Ovary (tissue), 9 donors: ENCODE data around the gene LCE3A. TPM values are rescaled to one million over a fixed set of nuclear protein-coding genes. Genes with fewer than 3 reads are reported as not detected.
"Not testable (repeated sequence)": the region's sequence is repeated elsewhere in the genome, so short reads cannot be mapped to it uniquely, and the experiment has no call there.

ENCODE experiments used
- DNase-seq, 5 donors: peaks; one replicate each; pipeline ENCODE4 v3.0.0-alpha.2; 2019 to 2020
- H3K27ac ChIP-seq, 2 donors: fragments of 200-600 bp; one replicate each; pipeline versions ENCODE4 v1.5.1 to v1.8.0; 2019 to 2022
- H3K27me3 ChIP-seq: fragments of 200-600 bp; one replicate; pipeline ENCODE4 v1.8.0; 2022
- H3K36me3 ChIP-seq: fragments of 200-600 bp; sonication (generic); one replicate; pipeline ENCODE4 v1.5.1; 2019
- H3K4me1 ChIP-seq: one replicate; pipeline ENCODE4 v1.8.1; 2013; ENCODE audit warnings: mild to moderate bottlenecking, moderate library complexity; ENCODE audit not compliant: insufficient read depth
- H3K4me3 ChIP-seq: fragments of 200-600 bp; sonication (generic); one replicate; pipeline ENCODE4 v1.5.1; 2017
- H3K9me3 ChIP-seq, 2 donors: fragments of 200-600 bp in 1 of 2; sonication (generic) in 1 of 2; one replicate each; pipeline versions ENCODE4 v1.5.1 to v1.8.1; 2013 to 2019; ENCODE audit warnings: mild to moderate bottlenecking in 1 of 2, moderate library complexity in 1 of 2
- EP300 ChIP-seq: sonication (generic); formaldehyde crosslinking; IDR thresholded peaks from one replicate; pipeline ENCODE4 v1.6.1; 2017; ENCODE audit warnings: antibody characterized with exemption
- POLR2A ChIP-seq: fragments of 450-650 bp; IDR thresholded peaks from one replicate; pipeline ENCODE4 v1.6.1; 2017; ENCODE audit warnings: antibody characterized with exemption, mild to moderate bottlenecking, moderate library complexity
- WGBS, 3 donors: extraction: QIAGEN DNeasy Blood & Tissue Kit in 1 of 3; methylation state at CpG; one replicate each; pipeline versions ENCODE4 v1.1.5 to v1.1.7; 2013 to 2017; 5-methylcytosine and 5-hydroxymethylcytosine counted together
- intact Hi-C, 4 donors: fragments of 100-400 bp; cut with DNase I; formaldehyde crosslinking; loops; one replicate each; pipeline versions ENCODE4 v1.11.0 to v1.15.1; 2022 to 2023
- polyA plus RNA-seq, 2 donors: library from polyadenylated mRNA; stranded (reverse); fragments of 200-250 nt in 1 of 2; fragments of 350-450 nt in 1 of 2; fragmentation: Illumina TruSeq in 1 of 2; extraction: RNeasy Lipid Tissue Mini Kit (QIAGEN cat#74804) in 1 of 2; gene quantifications; one replicate each; pipeline ENCODE4 v1.2.3, GENCODE V29; 2013 to 2014
- small RNA-seq: library from RNA; depleted of rRNA; stranded (forward); fragments of <200 nt; gene quantifications from one replicate; pipeline ENCODE3, GENCODE V24; 2016
- total RNA-seq, 7 donors: library from RNA; depleted of rRNA in 2 of 7; stranded (reverse); fragments of >200 nt in 2 of 7; fragmentation: NEBNext Ultra II Directional in 3 of 7; extraction: Animal tissue kit (Norgen Biotek cat#: 25700) in 3 of 7; gene quantifications; one replicate each; pipeline versions ENCODE4 v1.1.0 to v1.2.4, GENCODE V29; 2016 to 2023
- TF ChIP-seq, protein P1 (sequence below), 3 donors: fragments of 450-650 bp in 2 of 3; fragments of 200-600 bp in 1 of 3; IDR thresholded peaks; one replicate each; pipeline versions ENCODE4 v1.5.1 to v1.8.0; 2016 to 2022; ENCODE audit warnings: antibody characterized with exemption in 3 of 3, mild to moderate bottlenecking in 1 of 3
- donor health status: DM: no; HTN: no; CAD: no; lungs with moderate emphysema.
- donor health status: DM: no; HTN: no; CAD: no.
- donor health status: Bipolar disorder and iron deficiency.
- donor health status: DM: yes; HTN: yes; CAD: no.
- donor health status: DM: no; HTN: no; CAD: no.
- donor health status: DM: yes; HTN: yes; CAD: no.

LCE3A gene
- total and polyA plus RNA-seq, 9 donors, result not detected

DNA sequence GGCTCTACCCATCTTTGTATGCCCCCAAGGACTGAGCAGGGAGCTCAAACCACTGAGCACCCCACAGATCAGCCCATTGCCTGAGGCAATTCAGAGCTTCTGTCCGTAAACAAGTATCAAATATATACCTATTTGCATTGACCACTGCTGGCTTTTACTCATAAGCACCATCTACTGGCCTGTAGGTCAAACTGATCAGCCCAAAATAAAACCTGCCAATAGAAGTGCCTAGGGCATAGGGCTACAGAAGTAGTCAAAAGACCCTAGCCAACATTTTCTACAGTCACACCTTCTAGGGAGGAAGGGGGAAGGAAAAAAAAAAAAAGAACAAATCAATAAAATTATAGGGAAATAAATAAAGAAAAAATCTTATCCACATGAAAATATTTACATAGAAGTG, 37.3 kb downstream of the LCE3A start:
- WGBS, 3 donors, result 44% methylated on average over 1 of the region's 1 CpG; no CpG with 5 or more reads in 2 of the 3 donors
- no peaks in the 10 kb centered on the region for H3K4me1 ChIP-seq
- no peaks in the 10 kb centered on the region for H3K36me3 ChIP-seq
- intact Hi-C loops, result no loop called here
- no peaks in the 10 kb centered on the region for H3K27me3 ChIP-seq
- no peak for DNase-seq
- TF ChIP-seq, protein P1, sequence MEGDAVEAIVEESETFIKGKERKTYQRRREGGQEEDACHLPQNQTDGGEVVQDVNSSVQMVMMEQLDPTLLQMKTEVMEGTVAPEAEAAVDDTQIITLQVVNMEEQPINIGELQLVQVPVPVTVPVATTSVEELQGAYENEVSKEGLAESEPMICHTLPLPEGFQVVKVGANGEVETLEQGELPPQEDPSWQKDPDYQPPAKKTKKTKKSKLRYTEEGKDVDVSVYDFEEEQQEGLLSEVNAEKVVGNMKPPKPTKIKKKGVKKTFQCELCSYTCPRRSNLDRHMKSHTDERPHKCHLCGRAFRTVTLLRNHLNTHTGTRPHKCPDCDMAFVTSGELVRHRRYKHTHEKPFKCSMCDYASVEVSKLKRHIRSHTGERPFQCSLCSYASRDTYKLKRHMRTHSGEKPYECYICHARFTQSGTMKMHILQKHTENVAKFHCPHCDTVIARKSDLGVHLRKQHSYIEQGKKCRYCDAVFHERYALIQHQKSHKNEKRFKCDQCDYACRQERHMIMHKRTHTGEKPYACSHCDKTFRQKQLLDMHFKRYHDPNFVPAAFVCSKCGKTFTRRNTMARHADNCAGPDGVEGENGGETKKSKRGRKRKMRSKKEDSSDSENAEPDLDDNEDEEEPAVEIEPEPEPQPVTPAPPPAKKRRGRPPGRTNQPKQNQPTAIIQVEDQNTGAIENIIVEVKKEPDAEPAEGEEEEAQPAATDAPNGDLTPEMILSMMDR (IDR thresholded peaks at IDR 0.05), result no peak
- TF ChIP-seq EP300 (no peak), POLR2A (no peak)
- no peak overlapping the region for H3K27ac ChIP-seq
- H3K4me3 ChIP-seq, result no peak overlapping the region
- no peaks in the 10 kb centered on the region for H3K9me3 ChIP-seq

DNA sequence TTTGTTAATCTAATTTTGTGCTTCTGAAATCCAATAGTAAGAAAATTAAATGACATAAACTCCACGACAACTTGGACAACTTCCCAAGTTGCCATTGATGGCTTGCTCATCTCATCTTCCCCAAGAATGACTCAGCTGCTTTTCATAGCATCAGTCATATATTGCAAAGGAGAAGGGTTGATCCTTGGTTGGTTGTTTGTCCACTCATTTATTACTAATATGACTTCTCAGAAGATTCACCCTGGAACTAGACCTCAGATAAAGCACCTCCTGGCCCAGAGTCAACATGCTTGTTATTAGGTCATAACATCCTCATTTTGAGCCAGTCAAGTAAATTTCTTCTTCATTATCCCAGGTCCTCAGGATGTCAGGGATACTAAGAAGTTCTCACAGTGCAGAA, 40.3 kb downstream of the LCE3A start:
- 51 to 73% (median 65%) methylated on average over 1 of the region's 1 CpG for WGBS, 3 donors
- Histone ChIP-seq H3K27me3 (no peaks in the 10 kb centered on the region), H3K4me1 (no peaks in the 10 kb centered on the region), H3K27ac (no peak overlapping the region), H3K9me3 (no peaks in the 10 kb centered on the region), H3K36me3 (no peaks in the 10 kb centered on the region), H3K4me3 (no peak overlapping the region)
- intact Hi-C loops, result no loop called here
- no peak for DNase-seq
- TF ChIP-seq, protein P1 (IDR thresholded peaks at IDR 0.05), result no peak
- TF ChIP-seq EP300 (no peak), POLR2A (no peak)

DNA sequence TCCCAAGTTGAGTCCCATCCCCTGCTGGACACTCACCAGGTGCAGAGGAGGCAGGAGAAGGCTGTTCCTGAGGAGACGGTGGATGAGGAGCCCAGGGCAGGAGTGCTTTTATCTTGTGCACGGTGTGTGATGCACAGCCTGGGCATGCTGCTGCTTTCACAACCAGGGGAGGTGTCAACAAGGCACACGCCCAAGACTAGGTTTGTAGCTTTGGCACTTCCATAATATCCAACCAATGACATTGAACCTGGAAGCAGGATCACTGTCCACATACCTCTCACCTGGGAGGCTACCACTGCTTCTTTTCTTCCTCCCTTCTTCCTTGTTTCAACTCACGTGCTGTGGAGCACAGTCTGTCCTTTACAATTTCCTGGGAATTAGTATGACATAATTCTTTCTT, 42.5 kb downstream of the LCE3A start, which contains the start of gene LCE3D:
TSS of gene LCE3D (minus strand) at position 84 of the 400 bp plus-strand sequence. CDS start 580 bp downstream, outside the sequence.
- intact Hi-C loops, result no loop called here
- H3K36me3 ChIP-seq, result no peaks in the 10 kb centered on the region
- no peak within 1 kb of the TSS for H3K27ac ChIP-seq
- TF ChIP-seq EP300 (no peak), POLR2A (no peak)
- TF ChIP-seq, protein P1 (IDR thresholded peaks at IDR 0.05), result no peak
- DNase-seq, result no peak
- no peaks in the 10 kb centered on the region for H3K9me3 ChIP-seq
- no peaks in the 10 kb centered on the region for H3K27me3 ChIP-seq
- no peaks in the 10 kb centered on the region for H3K4me1 ChIP-seq
- no peak within 1 kb of the TSS for H3K4me3 ChIP-seq
- WGBS, 3 donors, result 62 to 71% (median 69%) methylated on average over 4 of the region's 4 CpGs

DNA sequence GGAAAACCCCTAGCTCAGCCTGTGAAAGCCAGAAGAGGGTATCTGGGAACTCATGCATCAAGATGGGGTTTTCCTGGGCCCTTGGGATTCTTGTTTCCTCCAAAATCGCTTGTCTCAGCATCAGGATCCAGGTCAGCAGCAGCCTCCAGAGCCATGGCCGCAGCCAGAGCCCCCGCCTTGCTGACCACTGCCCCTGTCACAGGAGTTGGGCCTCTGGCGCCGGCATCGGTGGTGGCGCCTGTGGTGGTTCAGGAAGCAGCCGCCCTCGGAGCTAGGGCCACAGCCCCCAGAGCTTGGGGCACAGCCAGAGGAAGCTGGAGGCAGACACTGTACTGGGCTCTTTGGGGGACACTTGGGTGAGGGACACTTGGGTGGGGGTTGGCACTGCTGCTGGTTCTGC, 43.4 kb downstream of the LCE3A start:
- H3K36me3 ChIP-seq, intact Hi-C loops, DNase-seq, H3K27ac ChIP-seq, H3K4me3 ChIP-seq, H3K27me3 ChIP-seq, H3K4me1 ChIP-seq, H3K9me3 ChIP-seq: not testable (repeated sequence)
- 89 to 93% (median 93%) methylated on average over 8 to 9 of the region's 9 CpGs for WGBS, 3 donors

DNA sequence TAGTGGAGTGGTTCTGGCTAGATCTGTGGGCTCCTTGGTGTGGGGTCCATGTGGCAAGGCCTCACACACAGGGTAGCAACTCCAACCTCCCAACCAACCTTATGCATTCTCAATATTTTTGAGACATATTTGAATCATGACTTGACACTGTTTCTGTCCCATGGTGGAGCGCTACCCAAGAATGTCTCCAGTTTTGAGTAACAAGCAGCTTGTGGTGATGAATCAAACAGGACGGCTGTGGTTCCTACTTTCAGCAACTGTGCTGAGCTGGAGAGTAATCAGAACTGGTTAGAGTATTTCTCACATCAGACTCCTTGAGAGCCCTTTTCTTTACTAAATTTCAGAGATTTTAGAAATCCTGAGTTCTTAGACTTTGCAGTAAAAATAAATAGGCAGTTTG, 45.7 kb downstream of the LCE3A start:
- intact Hi-C loops, result no loop called here
- Histone ChIP-seq H3K36me3 (no peaks in the 10 kb centered on the region), H3K4me1 (no peaks in the 10 kb centered on the region), H3K27ac (no peak overlapping the region), H3K27me3 (no peaks in the 10 kb centered on the region), H3K9me3 (no peaks in the 10 kb centered on the region), H3K4me3 (no peak overlapping the region)
- TF ChIP-seq, protein P1 (IDR thresholded peaks at IDR 0.05), result no peak
- TF ChIP-seq EP300, result no peak
- no peak for DNase-seq
- WGBS, 3 donors, result 71 to 74% (median 72%) methylated on average over 2 of the region's 2 CpGs

Small RNA genes within 50 kb of the gene (small RNA-seq; reads per million reads assigned to genes)
- not detected for gene LCE3A
- gene LCE3B, result not detected

Other genes starting within 250 kb of the LCE3A start
- under 1 TPM in 1 of 7 donors, not detected in 6; 0.46 TPM for gene CRNN, start 208.8 kb downstream of the LCE3A start, total RNA-seq
- not detected for gene CRNN, start 208.8 kb downstream of the LCE3A start, polyA plus RNA-seq
- not detected for gene LCE5A, start 112.3 kb downstream of the LCE3A start, total RNA-seq
- gene LCE5A, start 112.3 kb downstream of the LCE3A start, polyA plus RNA-seq, result not detected
- gene CRCT1, start 108.6 kb downstream of the LCE3A start, total RNA-seq, result not detected
- gene CRCT1, start 108.6 kb downstream of the LCE3A start, polyA plus RNA-seq, result not detected
- not detected for gene LCE3E, start 56.3 kb downstream of the LCE3A start, total RNA-seq
- not detected for gene LCE3E, start 56.3 kb downstream of the LCE3A start, polyA plus RNA-seq
- gene LCE3D, start 42.6 kb downstream of the LCE3A start, total RNA-seq, result not detected
- not detected for gene LCE3D, start 42.6 kb downstream of the LCE3A start, polyA plus RNA-seq
- not detected for gene LCE3C, start 22.9 kb downstream of the LCE3A start, total RNA-seq
- not detected for gene LCE3C, start 22.9 kb downstream of the LCE3A start, polyA plus RNA-seq
- gene LCE3B, start 9.3 kb downstream of the LCE3A start, total RNA-seq, result not detected
- not detected for gene LCE3B, start 9.3 kb downstream of the LCE3A start, polyA plus RNA-seq
- not detected for gene LCE2D, start 40.3 kb upstream of the LCE3A start, total RNA-seq
- not detected for gene LCE2D, start 40.3 kb upstream of the LCE3A start, polyA plus RNA-seq
- not detected for gene LCE2C, start 52.2 kb upstream of the LCE3A start, total RNA-seq
- gene LCE2C, start 52.2 kb upstream of the LCE3A start, polyA plus RNA-seq, result not detected
- gene LCE2B, start 63.0 kb upstream of the LCE3A start, total RNA-seq, result not detected
- gene LCE2B, start 63.0 kb upstream of the LCE3A start, polyA plus RNA-seq, result not detected
- not detected for gene LCE2A, start 75.2 kb upstream of the LCE3A start, total RNA-seq
- gene LCE2A, start 75.2 kb upstream of the LCE3A start, polyA plus RNA-seq, result not detected
- not detected for gene LCE4A, start 85.1 kb upstream of the LCE3A start, total RNA-seq
- not detected for gene LCE4A, start 85.1 kb upstream of the LCE3A start, polyA plus RNA-seq
- gene KPRP, start 134.9 kb upstream of the LCE3A start, total RNA-seq, result not detected
- not detected for gene KPRP, start 134.9 kb upstream of the LCE3A start, polyA plus RNA-seq
- not detected for gene LCE1F, start 152.0 kb upstream of the LCE3A start, total RNA-seq
- not detected for gene LCE1F, start 152.0 kb upstream of the LCE3A start, polyA plus RNA-seq
- gene LCE1E, start 163.2 kb upstream of the LCE3A start, total RNA-seq, result not detected
- gene LCE1E, start 163.2 kb upstream of the LCE3A start, polyA plus RNA-seq, result not detected
- gene LCE1D, start 173.6 kb upstream of the LCE3A start, total RNA-seq, result not detected
- not detected for gene LCE1D, start 173.6 kb upstream of the LCE3A start, polyA plus RNA-seq
- gene LCE1C, start 183.5 kb upstream of the LCE3A start, total RNA-seq, result not detected
- not detected for gene LCE1C, start 183.5 kb upstream of the LCE3A start, polyA plus RNA-seq
- not detected for gene LCE1B, start 188.9 kb upstream of the LCE3A start, total RNA-seq
- gene LCE1B, start 188.9 kb upstream of the LCE3A start, polyA plus RNA-seq, result not detected
- gene LCE1A, start 204.4 kb upstream of the LCE3A start, total RNA-seq, result not detected
- gene LCE1A, start 204.4 kb upstream of the LCE3A start, polyA plus RNA-seq, result not detected
- not detected for gene LCE6A, start 219.8 kb upstream of the LCE3A start, total RNA-seq
- gene LCE6A, start 219.8 kb upstream of the LCE3A start, polyA plus RNA-seq, result not detected
- gene LCE7A, start 236.9 kb upstream of the LCE3A start, total RNA-seq, result not detected
- not detected for gene LCE7A, start 236.9 kb upstream of the LCE3A start, polyA plus RNA-seq